ENCODE results near the gene KRT24.

KRT24 gene

GRCh38 chr17:40694584-40694983 lies 9.0 kb downstream of the KRT24 start:
- DNase-seq (ENCODE audit: low read depth), result no peak

GRCh38 chr17:40687106-40687505 lies 16.4 kb downstream of the KRT24 start:
- no peak for DNase-seq (ENCODE audit: low read depth)

- no peak for DNase-seq (ENCODE audit: low read depth)
Measured at GRCh38 chr17:40686192-40686591, 17.4 kb downstream of the KRT24 start.

- no peak for DNase-seq (ENCODE audit: low read depth)
Measured at GRCh38 chr17:40680998-40681397, 22.6 kb downstream of the KRT24 start.

GRCh38 chr17:40679523-40679907 lies 24.0 kb downstream of the KRT24 start:
- no peak for DNase-seq (ENCODE audit: low read depth)

- no peak for DNase-seq (ENCODE audit: low read depth)
Measured at GRCh38 chr17:40678902-40679522, 24.5 kb downstream of the KRT24 start.

- DNase-seq (ENCODE audit: low read depth), result no peak
Measured at GRCh38 chr17:40675905-40676304, 27.6 kb downstream of the KRT24 start.

- no peak for DNase-seq (ENCODE audit: low read depth)
Measured at GRCh38 chr17:40672654-40673053, 30.9 kb downstream of the KRT24 start.

GRCh38 chr17:40671282-40671681 lies 32.3 kb downstream of the KRT24 start:
- DNase-seq (ENCODE audit: low read depth), result no peak

GRCh38 chr17:40666331-40666730 lies 37.2 kb downstream of the KRT24 start:
- DNase-seq (ENCODE audit: low read depth), result no peak

- DNase-seq (ENCODE audit: low read depth), result no peak
Measured at GRCh38 chr17:40664582-40665333, 38.8 kb downstream of the KRT24 start, which contains the start of gene KRT222. Gene KRT222 (minus strand): TSS chr17:40665177. CDS start chr17:40665099, 78 bp downstream.

- no peak for DNase-seq (ENCODE audit: low read depth)
Measured at GRCh38 chr17:40663252-40663651, 40.3 kb downstream of the KRT24 start.

- no peak for DNase-seq (ENCODE audit: low read depth)
Measured at GRCh38 chr17:40659911-40660310, 43.6 kb downstream of the KRT24 start.

- DNase-seq (ENCODE audit: low read depth), result no peak
Measured at GRCh38 chr17:40658396-40658795, 45.2 kb downstream of the KRT24 start.

GRCh38 chr17:40651939-40652338 lies 51.6 kb downstream of the KRT24 start:
- DNase-seq (ENCODE audit: low read depth), result no peak

GRCh38 chr17:40648384-40648968 lies 55.1 kb downstream of the KRT24 start:
- peak; percentile 21 for DNase-seq (ENCODE audit: low read depth)

Data from amniotic epithelial cell (primary cell).